ENCODE measurements around the gene KCNN3. TPM values are rescaled to one million over a fixed set of nuclear protein-coding genes. Genes with fewer than 3 reads are reported as not detected.

Gene KCNN3
- total RNA-seq, 1 donor from 2014 or later: 0.86 TPM

- TF ChIP-seq CTCF (IDR thresholded peaks at IDR 0.05; ENCODE audit: unreplicated experiment): no peak
- DNase-seq (ENCODE audit: low spot score, unreplicated experiment): no peak
- Mint-ChIP-seq H3K36me3 (ENCODE audit: insufficient read depth) (no peaks in the 10 kb centered on the region), H3K4me3 (ENCODE audit: low read depth) (no peak overlapping the region), H3K27ac (no peak overlapping the region), H3K27me3 (peaks cover 40% of the 10 kb centered on the region), H3K9me3 (ENCODE audit: low read depth) (no peaks in the 10 kb centered on the region), H3K4me1 (ENCODE audit: low read depth) (peaks cover 1% of the 10 kb centered on the region)
These were observed 76.4 kb downstream of the KCNN3 start for GRCh38 chr1:154793685-154794084.

GRCh38 chr1:154792899-154793298 lies 77.2 kb downstream of the KCNN3 start:
- H3K27me3 Mint-ChIP-seq: peaks cover 40% of the 10 kb centered on the region
- TF ChIP-seq CTCF (IDR thresholded peaks at IDR 0.05; ENCODE audit: unreplicated experiment): no peak
- no peak overlapping the region for H3K4me3 Mint-ChIP-seq (ENCODE audit: low read depth)
- no peak for DNase-seq (ENCODE audit: low spot score, unreplicated experiment)
- no peak overlapping the region for H3K27ac Mint-ChIP-seq
- H3K4me1 Mint-ChIP-seq (ENCODE audit: low read depth): peaks cover 1% of the 10 kb centered on the region
- no peaks in the 10 kb centered on the region for H3K36me3 Mint-ChIP-seq (ENCODE audit: insufficient read depth)
- H3K9me3 Mint-ChIP-seq (ENCODE audit: low read depth): no peaks in the 10 kb centered on the region

- Mint-ChIP-seq H3K9me3 (ENCODE audit: low read depth) (no peaks in the 10 kb centered on the region), H3K4me3 (ENCODE audit: low read depth) (no peak overlapping the region), H3K27me3 (peaks cover 38% of the 10 kb centered on the region), H3K4me1 (ENCODE audit: low read depth) (peaks cover 9% of the 10 kb centered on the region), H3K27ac (no peak overlapping the region), H3K36me3 (ENCODE audit: insufficient read depth) (no peaks in the 10 kb centered on the region)
- no peak for TF ChIP-seq CTCF (IDR thresholded peaks at IDR 0.05; ENCODE audit: unreplicated experiment)
- DNase-seq (ENCODE audit: low spot score, unreplicated experiment): no peak
These were observed 78.6 kb downstream of the KCNN3 start for GRCh38 chr1:154791292-154792166.

GRCh38 chr1:154788886-154789285 lies 81.2 kb downstream of the KCNN3 start:
- Mint-ChIP-seq H3K27ac (no peak overlapping the region), H3K27me3 (peaks cover 31% of the 10 kb centered on the region), H3K9me3 (ENCODE audit: low read depth) (no peaks in the 10 kb centered on the region), H3K4me1 (ENCODE audit: low read depth) (peaks cover 31% of the 10 kb centered on the region), H3K36me3 (ENCODE audit: insufficient read depth) (no peaks in the 10 kb centered on the region), H3K4me3 (ENCODE audit: low read depth) (no peak overlapping the region)
- no peak for TF ChIP-seq CTCF (IDR thresholded peaks at IDR 0.05; ENCODE audit: unreplicated experiment)
- DNase-seq (ENCODE audit: low spot score, unreplicated experiment): no peak

- Mint-ChIP-seq H3K4me3 (ENCODE audit: low read depth) (no peak overlapping the region), H3K9me3 (ENCODE audit: low read depth) (no peaks in the 10 kb centered on the region), H3K36me3 (ENCODE audit: insufficient read depth) (no peaks in the 10 kb centered on the region), H3K4me1 (ENCODE audit: low read depth) (peaks cover 33% of the 10 kb centered on the region), H3K27me3 (peaks cover 29% of the 10 kb centered on the region), H3K27ac (no peak overlapping the region)
- no peak for TF ChIP-seq CTCF (IDR thresholded peaks at IDR 0.05; ENCODE audit: unreplicated experiment)
- no peak for DNase-seq (ENCODE audit: low spot score, unreplicated experiment)
These were observed 81.8 kb downstream of the KCNN3 start for GRCh38 chr1:154788110-154788870.
